ENCODE measurements around the gene SCAF11.

The SCAF11 gene

DNA sequence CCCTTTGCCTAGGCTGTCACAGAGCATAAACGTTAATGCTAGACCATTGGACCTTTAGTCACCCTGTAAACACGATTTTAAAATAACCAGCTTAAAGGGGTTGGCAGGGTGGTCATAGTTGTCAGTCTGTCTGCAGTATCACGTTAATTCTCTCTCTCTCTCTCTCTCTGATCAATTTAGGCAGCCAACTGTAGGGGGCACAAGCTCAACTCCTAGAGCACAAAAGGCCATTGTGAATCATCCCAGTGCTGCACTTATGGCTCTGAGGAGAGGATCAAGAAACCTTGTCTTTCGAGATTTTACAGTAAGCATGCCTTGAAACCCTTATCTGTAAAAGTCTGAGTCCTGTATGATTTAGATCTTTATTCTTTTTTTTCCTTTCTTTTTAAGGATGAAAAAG lies 97.1 kb downstream of the SCAF11 start:
- TF ChIP-seq, protein P1, sequence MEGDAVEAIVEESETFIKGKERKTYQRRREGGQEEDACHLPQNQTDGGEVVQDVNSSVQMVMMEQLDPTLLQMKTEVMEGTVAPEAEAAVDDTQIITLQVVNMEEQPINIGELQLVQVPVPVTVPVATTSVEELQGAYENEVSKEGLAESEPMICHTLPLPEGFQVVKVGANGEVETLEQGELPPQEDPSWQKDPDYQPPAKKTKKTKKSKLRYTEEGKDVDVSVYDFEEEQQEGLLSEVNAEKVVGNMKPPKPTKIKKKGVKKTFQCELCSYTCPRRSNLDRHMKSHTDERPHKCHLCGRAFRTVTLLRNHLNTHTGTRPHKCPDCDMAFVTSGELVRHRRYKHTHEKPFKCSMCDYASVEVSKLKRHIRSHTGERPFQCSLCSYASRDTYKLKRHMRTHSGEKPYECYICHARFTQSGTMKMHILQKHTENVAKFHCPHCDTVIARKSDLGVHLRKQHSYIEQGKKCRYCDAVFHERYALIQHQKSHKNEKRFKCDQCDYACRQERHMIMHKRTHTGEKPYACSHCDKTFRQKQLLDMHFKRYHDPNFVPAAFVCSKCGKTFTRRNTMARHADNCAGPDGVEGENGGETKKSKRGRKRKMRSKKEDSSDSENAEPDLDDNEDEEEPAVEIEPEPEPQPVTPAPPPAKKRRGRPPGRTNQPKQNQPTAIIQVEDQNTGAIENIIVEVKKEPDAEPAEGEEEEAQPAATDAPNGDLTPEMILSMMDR (IDR thresholded peaks at IDR 0.05; ENCODE audit: extremely low read depth, missing control alignments): no peak
- DNase-seq (ENCODE audit: low spot score): no peak

DNA sequence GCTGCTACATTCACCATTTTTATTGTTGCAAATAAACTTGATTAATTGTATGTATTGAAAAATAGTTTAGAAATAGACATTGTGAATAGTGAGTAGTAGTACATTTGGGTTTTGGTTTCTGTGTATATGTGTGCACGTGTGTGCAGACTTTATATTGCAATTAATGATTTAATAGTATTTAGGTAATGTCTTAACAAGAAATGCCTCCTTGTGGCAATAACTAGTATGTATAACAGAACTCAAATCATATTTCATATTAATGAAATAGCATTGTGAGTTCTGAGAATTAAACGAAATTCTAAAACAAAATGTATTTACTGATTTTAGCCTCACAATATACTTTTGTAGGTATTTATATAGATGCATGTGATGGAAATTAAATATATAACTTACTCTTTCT lies 100.1 kb downstream of the SCAF11 start:
- TF ChIP-seq, protein P1 (IDR thresholded peaks at IDR 0.05; ENCODE audit: extremely low read depth, missing control alignments): no peak
- no peak for DNase-seq (ENCODE audit: low spot score)

DNA sequence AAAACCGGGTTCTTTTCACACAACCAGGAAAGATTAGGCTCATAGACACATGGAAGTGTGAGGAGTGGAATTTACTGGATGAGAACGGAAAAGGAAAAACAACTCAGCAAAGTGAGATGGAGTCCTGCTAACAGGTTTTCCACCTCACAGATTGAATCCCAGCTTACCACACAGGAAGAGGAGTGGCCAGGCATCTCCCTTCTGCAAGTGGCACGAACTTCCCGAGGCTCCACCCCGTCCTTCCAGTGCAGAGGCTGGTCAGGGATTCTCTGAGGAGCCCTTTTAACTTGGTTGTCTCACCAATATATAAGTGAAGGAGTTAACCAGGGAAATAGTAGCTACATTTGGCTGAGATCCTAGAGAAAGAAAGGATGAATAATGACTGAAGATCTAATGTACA lies 102.8 kb downstream of the SCAF11 start:
- DNase-seq (ENCODE audit: low spot score): no peak
- TF ChIP-seq, protein P1 (IDR thresholded peaks at IDR 0.05; ENCODE audit: extremely low read depth, missing control alignments): no peak

DNA sequence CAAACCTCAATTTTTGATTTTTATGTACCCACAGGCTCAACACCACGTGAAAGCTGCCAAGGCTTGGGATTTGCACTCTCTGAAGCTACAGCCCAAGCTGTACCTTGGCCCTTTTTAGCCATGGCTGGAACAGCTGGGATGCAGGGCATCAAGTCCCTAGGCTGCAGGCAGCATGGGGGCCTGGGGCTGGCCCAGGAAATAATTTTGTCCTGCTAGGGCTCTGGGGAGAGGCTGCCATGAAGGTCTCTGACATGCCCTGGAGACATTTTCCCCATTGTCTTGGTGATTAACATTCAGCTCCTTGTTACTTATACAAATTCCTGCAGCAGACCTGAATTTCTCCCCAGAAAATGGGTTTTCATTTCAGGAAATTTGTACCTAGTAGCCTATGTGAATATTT lies 103.7 kb downstream of the SCAF11 start:
- TF ChIP-seq, protein P1 (IDR thresholded peaks at IDR 0.05; ENCODE audit: extremely low read depth, missing control alignments): no peak
- DNase-seq (ENCODE audit: low spot score): no peak

DNA sequence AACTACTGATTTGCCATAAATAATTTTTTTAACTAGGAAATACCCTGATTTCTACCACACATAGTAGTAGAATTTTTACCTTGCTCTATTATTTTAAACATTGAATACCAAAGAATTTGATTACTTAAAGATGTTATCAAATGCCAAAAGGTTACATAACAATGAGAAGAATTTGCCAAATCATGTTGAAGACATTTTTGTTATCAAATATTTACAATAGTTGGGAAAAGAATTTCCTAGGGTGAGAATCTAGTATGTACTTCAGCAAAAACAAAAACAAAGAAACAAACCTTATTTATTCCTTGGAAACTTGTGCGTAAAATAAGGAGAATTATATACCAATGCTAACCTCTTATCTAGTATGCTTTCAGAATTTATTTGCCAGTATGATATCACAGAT lies 107.2 kb downstream of the SCAF11 start:
- DNase-seq (ENCODE audit: low spot score): no peak
- TF ChIP-seq, protein P1 (IDR thresholded peaks at IDR 0.05; ENCODE audit: extremely low read depth, missing control alignments): no peak

DNA sequence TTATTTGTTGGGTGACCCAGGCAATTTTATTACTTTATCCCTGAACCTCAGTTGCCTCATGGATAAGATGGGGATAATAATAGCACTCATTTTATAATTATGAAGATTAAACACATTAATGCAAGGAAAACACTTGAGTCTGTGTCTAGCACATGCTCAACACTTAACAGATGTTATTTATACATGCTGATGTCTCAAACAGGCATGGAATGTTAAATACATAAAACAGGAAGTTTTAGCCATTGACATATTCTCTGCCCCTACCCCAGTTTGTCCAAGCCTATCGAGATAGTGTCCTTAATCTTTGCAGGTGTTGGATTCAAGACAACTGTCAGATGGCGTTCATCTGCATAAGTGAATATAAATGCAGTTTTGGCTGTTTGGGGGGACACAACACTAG lies 109.8 kb downstream of the SCAF11 start:
- DNase-seq (ENCODE audit: low spot score): no peak
- TF ChIP-seq, protein P1 (IDR thresholded peaks at IDR 0.05; ENCODE audit: extremely low read depth, missing control alignments): no peak

DNA sequence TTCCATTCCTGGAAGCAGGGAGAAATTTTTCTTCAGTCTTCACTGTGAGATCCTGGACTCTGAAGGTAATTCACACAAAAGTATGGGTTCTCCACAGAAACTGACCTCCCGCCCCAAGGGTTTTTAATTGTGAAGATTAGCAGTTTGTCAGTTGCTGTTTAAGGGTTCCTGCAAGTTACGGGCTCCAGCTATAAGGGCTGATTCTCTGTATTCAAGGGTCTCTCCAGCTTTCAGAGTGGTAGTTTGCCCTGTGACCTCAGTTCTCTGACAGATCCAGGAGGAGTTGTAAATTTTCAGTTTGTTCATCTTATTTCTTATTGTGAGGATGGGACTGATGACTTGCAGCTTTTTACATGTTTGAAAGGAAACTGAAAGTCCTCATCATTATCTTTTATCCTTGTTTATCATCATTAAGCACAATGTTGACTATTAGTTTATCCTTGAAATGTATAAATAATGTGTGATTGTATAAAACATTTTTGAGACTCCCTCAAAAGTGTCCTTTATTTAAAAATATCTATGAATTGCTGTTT lies 110.9 kb downstream of the SCAF11 start:
- TF ChIP-seq, protein P1 (IDR thresholded peaks at IDR 0.05; ENCODE audit: extremely low read depth, missing control alignments): no peak
- no peak for DNase-seq (ENCODE audit: low spot score)

Measured in GM20000 (cell line).